ENCODE data around the gene DDX23.
A peak's percentile ranks its signal among the peaks of the same experiment; 100 is the strongest.

DDX23 gene

DNA sequence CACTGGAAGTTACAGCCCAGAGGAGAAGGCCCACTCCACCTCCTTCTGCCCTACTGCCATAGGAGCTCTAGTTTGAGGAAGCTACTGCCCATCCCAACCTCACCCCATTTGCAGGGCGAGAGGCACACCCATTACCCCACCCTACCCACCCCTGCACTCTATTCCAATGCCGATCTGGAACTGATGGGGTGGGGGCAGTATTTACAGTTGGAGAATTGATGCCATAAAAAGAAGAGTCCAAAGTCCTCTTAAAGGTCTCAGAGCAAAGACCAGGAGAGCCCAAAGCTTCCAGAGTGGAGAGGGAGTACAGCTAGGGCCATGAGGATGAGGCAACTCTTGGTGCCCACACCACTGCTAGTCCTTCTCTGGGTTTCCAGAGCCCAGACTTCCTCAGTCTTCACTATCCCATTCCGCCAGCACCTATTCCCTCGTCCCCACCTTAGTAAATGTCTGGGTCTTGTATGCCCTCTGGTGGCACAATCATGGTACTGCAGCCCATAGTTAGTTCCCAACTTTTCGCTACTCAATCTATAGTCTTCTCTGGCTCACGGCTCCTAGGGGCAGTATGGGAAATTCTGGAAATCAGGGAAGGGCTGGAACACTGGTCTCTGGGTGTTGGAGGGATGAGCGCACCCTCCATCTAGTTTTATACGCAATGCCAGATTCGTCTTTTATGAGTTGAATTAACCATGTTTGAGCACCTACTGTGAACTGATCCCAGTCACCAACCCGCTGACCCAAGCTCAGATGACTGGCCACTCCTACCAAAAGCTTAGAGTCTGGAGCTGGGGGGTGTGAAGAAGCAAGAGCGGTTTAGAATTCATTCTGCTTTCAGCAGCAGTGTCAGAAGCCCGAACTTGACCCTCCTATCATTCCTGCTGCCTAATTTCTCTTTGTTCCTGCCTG is 56.2 kb downstream of the DDX23 start:
- peak; percentile 29 for DNase-seq (ENCODE audit: low read depth)

DNA sequence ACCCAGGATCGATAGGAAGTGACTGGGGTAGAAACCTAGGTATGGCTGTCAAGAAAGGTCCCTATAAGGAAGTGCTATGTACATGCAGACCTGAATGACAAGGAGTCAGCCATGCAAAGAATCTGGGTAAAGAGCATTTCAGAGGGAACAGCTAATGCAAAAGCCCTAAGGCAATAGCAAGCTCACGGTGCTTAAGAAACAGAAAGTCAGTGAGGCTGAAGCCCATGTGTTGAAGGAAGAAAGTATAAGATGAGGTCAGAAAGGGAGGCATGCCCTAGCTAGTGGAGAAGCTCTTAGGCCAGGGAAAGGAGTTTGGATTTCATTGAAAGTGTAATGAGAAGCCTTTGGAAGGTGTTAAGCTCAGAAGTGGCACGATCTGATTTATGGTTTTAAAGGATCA is 57.1 kb downstream of the DDX23 start:
- DNase-seq (ENCODE audit: low read depth) = no peak

GRCh38 chr12:48793696-48794095 is 58.3 kb downstream of the DDX23 start:
- no peak for DNase-seq (ENCODE audit: low read depth)

- DNase-seq (ENCODE audit: low read depth) = no peak
Measured at GRCh38 chr12:48789858-48790326, 62.1 kb downstream of the DDX23 start.

DNA sequence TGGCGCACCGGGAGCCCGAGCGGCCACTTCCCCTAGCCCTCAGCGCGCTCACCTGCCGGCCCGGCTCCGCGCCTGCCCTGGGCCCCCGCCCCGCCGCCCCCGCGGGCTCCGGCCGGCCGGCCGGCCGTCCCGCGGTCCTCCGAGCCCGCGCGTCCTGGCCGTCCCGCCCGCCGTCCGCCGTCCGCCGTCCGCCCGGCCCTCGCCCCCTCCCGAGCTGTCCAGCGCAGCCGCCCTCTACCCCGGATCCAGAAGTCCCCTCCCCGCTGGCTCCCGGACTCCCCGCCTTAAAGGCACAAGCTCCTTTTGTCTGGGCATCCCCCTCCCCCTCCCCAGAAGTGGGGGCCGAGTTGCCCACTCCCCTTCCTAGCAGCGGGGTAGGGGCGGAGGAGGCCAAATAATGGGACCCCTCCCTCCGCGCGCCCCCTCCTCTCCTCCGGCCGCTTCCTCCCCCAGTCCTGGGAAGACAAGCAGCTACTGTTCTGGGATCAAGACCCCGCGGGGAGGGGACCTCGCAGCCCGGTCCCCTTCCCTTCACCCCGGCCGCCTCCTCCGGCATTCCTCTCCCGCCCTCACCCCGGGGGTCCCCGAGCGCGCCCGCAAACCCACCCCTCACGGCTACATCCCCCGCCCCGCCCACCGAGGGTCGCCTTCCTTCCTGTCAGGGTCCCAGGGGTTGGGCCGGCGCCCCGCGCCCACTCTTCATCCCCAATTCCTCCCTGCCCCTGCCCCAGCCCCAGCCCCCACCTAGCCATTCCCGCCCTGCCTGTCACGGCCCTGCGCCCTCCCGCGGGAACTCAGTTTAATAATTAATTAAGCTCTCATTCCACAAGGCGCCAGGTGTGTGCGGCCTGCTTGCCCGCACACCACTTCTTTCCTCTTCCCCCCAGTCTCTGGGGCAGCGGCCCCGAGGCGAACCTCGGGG is 62.8 kb downstream of the DDX23 start, which contains the start of gene ADCY6:
TSS of gene ADCY6 (minus strand) at position 236 of the 922 bp plus-strand sequence. CDS start 5,655 bp downstream, outside the sequence.
- peak; percentile 5 for DNase-seq (ENCODE audit: low read depth)

DNA sequence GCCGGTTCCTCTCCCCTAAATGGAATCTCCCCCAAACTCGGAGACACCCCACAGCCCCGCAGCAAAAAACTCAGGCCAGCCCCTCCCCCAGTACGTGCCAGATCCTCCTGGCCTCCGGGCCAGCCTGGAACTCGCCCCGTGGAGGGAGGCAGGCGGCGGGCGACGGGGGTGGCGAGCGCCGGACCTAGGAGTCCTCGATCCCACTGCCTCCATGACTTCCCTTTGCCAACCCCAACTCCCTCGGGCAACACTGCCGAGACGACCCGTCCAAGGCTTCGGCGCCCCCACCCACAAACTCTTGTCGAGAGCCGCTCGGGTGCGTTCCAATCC is 63.5 kb downstream of the DDX23 start:
- DNase-seq (ENCODE audit: low read depth) = no peak

DNA sequence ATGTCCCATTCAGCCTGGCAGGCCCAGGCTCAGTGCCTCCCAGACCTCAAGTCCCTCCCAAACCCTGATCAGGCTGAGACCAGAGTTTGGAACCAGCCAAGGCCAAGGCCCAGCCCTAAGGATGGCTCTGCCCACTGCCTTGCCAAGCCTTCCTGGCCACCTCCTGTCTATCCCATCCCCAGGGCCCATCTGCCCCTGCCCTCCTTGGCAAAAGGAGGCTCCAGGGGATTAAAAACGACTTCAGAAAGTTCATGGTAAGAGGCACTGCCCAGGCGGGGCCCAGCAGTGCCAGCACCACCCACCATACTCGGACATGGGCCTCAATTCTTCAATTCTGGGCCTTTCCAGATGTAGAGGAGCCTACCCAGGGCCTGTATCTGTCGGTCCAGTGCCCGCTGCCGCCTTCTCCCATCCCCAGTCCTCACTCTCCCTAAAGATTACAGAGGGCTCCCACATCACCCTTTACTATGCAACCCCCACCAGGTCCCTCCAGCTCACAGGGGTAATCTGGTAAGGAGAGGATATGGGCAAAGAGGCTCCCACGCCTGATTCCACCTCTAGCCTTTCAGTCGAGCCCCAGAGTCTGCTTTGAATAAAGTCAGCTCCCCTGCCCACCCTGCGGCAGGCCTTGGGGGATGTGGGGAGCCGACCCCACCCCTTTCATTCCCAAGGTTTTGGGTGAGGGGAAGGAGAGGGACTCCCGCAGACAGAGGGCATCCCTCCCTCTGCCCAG is 64.0 kb downstream of the DDX23 start:
- no peak for DNase-seq (ENCODE audit: low read depth)

- no peak for DNase-seq (ENCODE audit: low read depth)
Measured at GRCh38 chr12:48786591-48787544, 65.1 kb downstream of the DDX23 start.

DNA sequence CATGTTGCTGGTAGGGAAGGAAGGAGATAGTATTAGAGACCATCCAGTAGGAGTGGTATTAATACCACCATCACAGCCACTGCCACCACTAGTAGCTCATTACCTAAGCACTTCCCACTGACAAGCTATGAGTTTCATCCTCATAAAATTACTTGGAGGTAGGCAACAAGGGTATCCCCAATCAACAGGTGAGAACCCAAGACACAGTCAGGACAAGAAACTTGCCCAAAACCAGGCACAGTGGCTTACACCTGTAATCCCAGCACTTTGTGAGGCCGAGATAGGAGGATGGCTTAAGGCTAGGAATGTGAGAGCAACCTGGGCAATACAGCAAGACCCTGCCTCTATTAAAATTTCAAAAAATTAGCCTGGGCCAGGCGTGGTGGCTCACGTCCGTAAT is 68.5 kb downstream of the DDX23 start:
- DNase-seq (ENCODE audit: low read depth) = no peak

- no peak for DNase-seq (ENCODE audit: low read depth)
Measured at GRCh38 chr12:48782457-48783395, 69.2 kb downstream of the DDX23 start.

DNA sequence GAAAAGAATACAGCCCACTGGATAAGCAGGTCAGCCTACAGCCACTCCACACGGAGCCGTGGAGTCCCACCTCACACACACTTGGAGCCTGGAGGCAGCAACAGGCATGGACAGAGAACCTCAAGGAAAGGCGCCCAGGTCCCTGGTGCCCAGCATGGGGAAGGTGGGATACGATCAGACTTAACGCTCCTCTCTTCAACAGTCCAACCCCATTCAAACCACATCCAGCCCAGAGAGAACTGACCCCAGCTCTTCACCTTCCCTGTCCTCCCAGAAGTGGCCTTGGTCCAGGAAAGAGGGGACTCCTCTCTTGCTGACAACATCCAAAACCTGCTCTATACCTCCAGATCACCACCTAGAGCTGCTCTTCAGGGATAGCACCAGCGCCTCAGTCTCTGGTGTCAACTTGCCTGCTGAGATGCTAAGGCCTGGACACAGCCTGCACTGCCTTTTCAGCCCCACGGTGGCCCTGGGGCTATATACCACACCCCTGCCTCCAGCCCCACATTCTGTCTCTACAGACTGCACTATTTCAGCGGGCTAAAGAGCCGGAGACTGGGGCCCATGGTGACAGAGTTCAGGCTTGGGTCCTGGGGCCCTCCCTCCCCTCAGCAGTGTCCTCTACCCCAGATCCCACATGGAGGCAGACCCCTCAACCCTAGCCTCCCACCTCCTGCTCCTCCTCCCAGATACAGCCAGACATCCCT is 70.1 kb downstream of the DDX23 start:
- no peak for DNase-seq (ENCODE audit: low read depth)

GRCh38 chr12:48780381-48781025 is 71.5 kb downstream of the DDX23 start:
- DNase-seq (ENCODE audit: low read depth) = no peak

DNA sequence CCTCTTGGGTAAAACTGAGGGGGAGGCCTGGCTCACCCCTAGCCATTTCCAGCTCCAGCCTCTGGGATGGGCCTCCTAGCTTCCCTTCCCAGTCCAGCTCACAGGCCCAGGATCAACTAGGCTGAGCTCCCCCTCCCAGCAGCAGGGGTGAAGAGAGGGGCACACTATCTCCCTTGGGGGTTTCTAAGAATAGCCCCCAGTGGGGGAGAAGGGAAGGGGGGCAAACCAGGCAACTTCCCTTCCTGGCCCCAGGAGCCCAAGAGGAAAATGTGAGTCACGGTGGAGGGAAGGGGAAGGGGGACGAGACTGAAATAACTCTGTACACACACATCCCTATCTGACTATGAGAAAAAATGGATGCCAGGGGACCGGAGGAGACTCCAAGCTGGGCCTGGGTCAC is 72.1 kb downstream of the DDX23 start:
- no peak for DNase-seq (ENCODE audit: low read depth)

Data from activated T-cell treated with anti-CD3 and anti-CD28 coated beads for 48 hours (primary cell).